HepG2 (cell line): Measurements from ENCODE around the gene PROM2. TPM values are rescaled to one million over a fixed set of nuclear protein-coding genes. Genes with fewer than 3 reads are reported as not detected.

ENCODE experiments used
- ATAC-seq: fragments of 200-7000 bp; cut with Tn5 transposase; 3 replicates; pipeline ENCODE4 v1.9.1; 2020; ENCODE audit warnings: mild to moderate bottlenecking, moderate library complexity
- BruUV-seq: library from RNA; stranded (reverse); fragments of 400-500 nt; replicated peaks from 2 replicates; lab custom pipeline; 2021; lab: Mats Ljungman, UMichigan
- CTCF ChIA-PET: fragments of 300-600 bp; formaldehyde crosslinking; extraction: SDS; loops from one replicate; lab custom pipeline; 2021; ENCODE audit warnings: low total read pairs, inconsistent platforms, low intra/inter-chr PET ratio; lab: Yijun Ruan, JAX
- POLR2A ChIA-PET: fragments of 350-600 bp; sonication (Branson Sonifier 250); formaldehyde crosslinking; loops from one replicate; lab custom pipeline; 2020; ENCODE audit warnings: antibody characterized with exemption, inconsistent platforms; lab: Yijun Ruan, JAX
- DNase-seq: peaks from one replicate; pipeline ENCODE4 v3.0.0-alpha.2; 2015; ENCODE audit warnings: low spot score
- FAIRE-seq: peaks from 3 replicates; lab custom pipeline; 2011; peaks lifted over from hg19 to GRCh38; lab: Jason Lieb, UNC
- H2AFZ ChIP-seq: one replicate; pipeline ENCODE4 v1.6.1; 2011; ENCODE audit warnings: low read length, inconsistent platforms
- H3K27ac ChIP-seq: fragments of 300-600 bp; 3 replicates; pipeline ENCODE4 v1.8.0; 2011; ENCODE audit warnings: mixed run types, mild to moderate bottlenecking, mixed read lengths, low read length, inconsistent platforms; ENCODE audit not compliant: insufficient read depth; ENCODE audit errors: extremely low read length
- H3K27me3 ChIP-seq, 2 experiments: fragments of 200-600 bp in 1 of 2; 2 replicates in 1 of 2; 3 replicates in 1 of 2; pipeline versions ENCODE4 v1.6.0 to v1.8.0; 2011; ENCODE audit warnings: low read length in 2 of 2, mild to moderate bottlenecking in 2 of 2, moderate library complexity in 2 of 2, inconsistent platforms in 1 of 2; ENCODE audit not compliant: insufficient read depth in 2 of 2, control insufficient read depth in 1 of 2
- H3K36me3 ChIP-seq, 2 experiments: fragments of 200-600 bp in 1 of 2; replicated peaks in 1 of 2; 2 replicates in 1 of 2; 3 replicates in 1 of 2; pipeline versions ENCODE4 v1.5.1 to v1.8.0; 2011; ENCODE audit warnings: low read length in 2 of 2, inconsistent platforms in 1 of 2; ENCODE audit not compliant: insufficient read depth in 2 of 2, control insufficient read depth in 1 of 2
- H3K4me1 ChIP-seq: 2 replicates; pipeline ENCODE4 v1.5.1; 2012; ENCODE audit warnings: low read length, inconsistent platforms; ENCODE audit not compliant: insufficient read depth
- H3K4me2 ChIP-seq: 2 replicates; pipeline ENCODE4 v1.6.0; 2011; ENCODE audit warnings: low read depth, low read length, inconsistent platforms
- H3K4me3 ChIP-seq, 3 experiments: fragments of 200-600 bp in 1 of 3; sonication (generic), shearing (Covaris generic) in 1 of 3; replicated peaks in 1 of 3; 2 replicates each; pipeline ENCODE4 v1.5.1; 2011 to 2016; ENCODE audit warnings: low read length in 3 of 3, inconsistent platforms in 2 of 3, low read depth in 2 of 3, mild to moderate bottlenecking in 2 of 3, control low read depth in 1 of 3, mixed read lengths in 1 of 3; ENCODE audit not compliant: insufficient read depth in 1 of 3
- H3K79me2 ChIP-seq: one replicate; pipeline ENCODE4 v1.6.1; 2011; ENCODE audit warnings: low read length, inconsistent platforms; ENCODE audit not compliant: insufficient read depth
- H3K9ac ChIP-seq: 2 replicates; pipeline ENCODE4 v1.6.0; 2011; ENCODE audit warnings: mild to moderate bottlenecking, low read depth, low read length, inconsistent platforms; ENCODE audit not compliant: insufficient read depth
- H3K9me3 ChIP-seq: 2 replicates; pipeline ENCODE4 v1.5.1; 2012; ENCODE audit warnings: mild to moderate bottlenecking, low read length
- H4K20me1 ChIP-seq: 2 replicates; pipeline ENCODE4 v1.6.0; 2011; ENCODE audit warnings: inconsistent platforms, mild to moderate bottlenecking, low read length, moderate library complexity; ENCODE audit not compliant: insufficient read depth
- CBFB ChIP-seq: sonication (generic); formaldehyde crosslinking; IDR thresholded peaks from 2 replicates; pipeline ENCODE4 v1.4.0; 2020; ENCODE audit warnings: missing genetic modification reagents
- FOXP4 ChIP-seq: sonication (generic); formaldehyde crosslinking; IDR thresholded peaks from 2 replicates; pipeline ENCODE4 v1.4.0; 2020; ENCODE audit warnings: missing genetic modification reagents
- HOXD1 ChIP-seq: sonication (generic); formaldehyde crosslinking; IDR thresholded peaks from 2 replicates; pipeline ENCODE4 v1.5.0; 2020; ENCODE audit warnings: missing genetic modification reagents
- PITX1 ChIP-seq: sonication (generic); formaldehyde crosslinking; IDR thresholded peaks from 2 replicates; pipeline ENCODE4 v1.5.1; 2020; ENCODE audit warnings: mild to moderate bottlenecking, missing genetic modification reagents
- REST ChIP-seq, 2 experiments: IDR thresholded peaks; 2 replicates each; pipeline ENCODE4 v1.6.1; 2011 to 2012; ENCODE audit warnings: low read length in 2 of 2, borderline replicate concordance in 1 of 2, low read depth in 1 of 2, mild to moderate bottlenecking in 1 of 2, moderate library complexity in 1 of 2
- RXRB ChIP-seq: IDR thresholded peaks from 2 replicates; pipeline ENCODE4 v1.6.1; 2016; ENCODE audit warnings: borderline replicate concordance, missing genetic modification reagents, missing compliant biosample characterization
- SP2 ChIP-seq: sonication (generic); formaldehyde crosslinking; IDR thresholded peaks from 2 replicates; pipeline ENCODE4 v1.5.1; 2020; ENCODE audit warnings: mild to moderate bottlenecking, missing genetic modification reagents
- YEATS4 ChIP-seq: sonication (generic); formaldehyde crosslinking; IDR thresholded peaks from 2 replicates; pipeline ENCODE4 v1.4.0; 2020; ENCODE audit warnings: missing genetic modification reagents, borderline replicate concordance
- ZFX ChIP-seq: sonication (generic); formaldehyde crosslinking; IDR thresholded peaks from 2 replicates; pipeline ENCODE4 v1.4.0; 2020; ENCODE audit warnings: mild to moderate bottlenecking, low read depth, missing genetic modification reagents, moderate library complexity
- ZNF142 ChIP-seq: sonication (generic); formaldehyde crosslinking; IDR thresholded peaks from 2 replicates; pipeline ENCODE4 v1.4.0; 2020; ENCODE audit warnings: missing genetic modification reagents
- ZNF414 ChIP-seq: sonication (generic); formaldehyde crosslinking; IDR thresholded peaks from 2 replicates; pipeline ENCODE4 v1.5.0; 2020; ENCODE audit warnings: missing genetic modification reagents
- ZNF749 ChIP-seq: sonication (generic); formaldehyde crosslinking; IDR thresholded peaks from 2 replicates; pipeline ENCODE4 v1.8.0; 2022; ENCODE audit warnings: mild to moderate bottlenecking, missing genetic modification reagents, moderate library complexity, borderline replicate concordance
- WGBS: methylation state at CpG from one replicate; pipeline ENCODE4 v1.1.6; 2017; ENCODE audit warnings: low lambda C conversion rate; 5-methylcytosine and 5-hydroxymethylcytosine counted together
- in situ Hi-C: cut with HindIII; loops from 2 replicates; pipeline ENCODE4 v1.10.0; 2017; ENCODE audit warnings: low pct_unique_long_range_greater_than_20kb; ENCODE audit not compliant: extremely low pct_ligation_motif_present
- intact Hi-C: fragments of 100-400 bp; cut with micrococcal nuclease; formaldehyde crosslinking; loops from one replicate; pipeline ENCODE4 v1.10.0; 2022; ENCODE audit not compliant: unreplicated experiment
- polyA plus RNA-seq, 8 experiments: library from polyadenylated mRNA; depleted of rRNA in 3 of 8; stranded (reverse) in 7 of 8; unstranded in 1 of 8; fragments of >200 nt; fragmentation: Illumina TruSeq in 4 of 8; extraction: Trizol in 4 of 8; gene quantifications; 2 replicates each; pipeline versions ENCODE4 v1.2.1 to v1.2.3, GENCODE V29; 2011 to 2016; ENCODE audit warnings: low read depth in 4 of 8, missing spikeins in 1 of 8, mixed read lengths in 1 of 8; ENCODE audit not compliant: insufficient read depth in 1 of 8
- total RNA-seq, 5 experiments: library from RNA; depleted of rRNA; stranded (reverse); fragments of >200 nt; fragmentation: Illumina TruSeq; extraction: Trizol; gene quantifications; 2 replicates each; pipeline ENCODE4 v1.2.3, GENCODE V29; 2016; ENCODE audit warnings: low read depth in 1 of 5

PROM2 gene
- total and polyA plus RNA-seq, 2 of the 13 experiments (the other 11 are each of a cell fraction or from before 2014, with no cell fraction given), result not detected

GRCh38 chr2:95269036-95269680, 5.1 kb upstream of the PROM2 start:
- WGBS, result 19% methylated on average over 10 of the region's 10 CpGs
- in situ Hi-C loops, result no loop called here
- TF ChIP-seq CBFB (no peak), YEATS4 (no peak), ZNF414 (CRISPR knock-in tag) (no peak), HOXD1 (CRISPR knock-in tag) (no peak), ZNF749 (CRISPR knock-in tag) (no peak), PITX1 (no peak), ZNF142 (no peak), SP2 (CRISPR knock-in tag) (no peak), ZFX (CRISPR knock-in tag) (no peak), RXRB (no peak), REST (IDR thresholded peaks at IDR 0.05; ENCODE audit: borderline replicate concordance in 1 of 2, low read depth in 1 of 2, low read length in 2 of 2) (no peak), FOXP4 (CRISPR knock-in tag) (no peak)

More at GRCh38 chr2:95269036-95269680, 5.1 kb upstream of the PROM2 start:
- Histone ChIP-seq H4K20me1 (no peaks in the 10 kb centered on the region), H2AFZ (no peak overlapping the region), H3K27ac (no peak overlapping the region), H3K36me3 (no peaks in the 10 kb centered on the region), H3K9me3 (no peaks in the 10 kb centered on the region), H3K4me1 (no peaks in the 10 kb centered on the region), H3K4me2 (no peak overlapping the region), H3K9ac (no peak overlapping the region), H3K27me3 (peaks cover 14 to 46% of the 10 kb centered on the region in 2 experiments; a peak in 3 of 5 replicates), H3K79me2 (no peaks in the 10 kb centered on the region), H3K4me3 (no peak overlapping the region)
- intact Hi-C loops, result no loop called here
- DNase-seq, result no peak
- no peak for FAIRE-seq
- no peak for ATAC-seq
- ChIA-PET POLR2A (no interaction called here), CTCF (no interaction called here)
- BruUV-seq, result no TSS peak
